GM18502 (cell line): ENCODE measurements around the gene NXN.
"Not testable (repeated sequence)": the region's sequence is repeated elsewhere in the genome, so short reads cannot be mapped to it uniquely, and the experiment has no call there.

Experiments used
- ATAC-seq: cut with Tn5 transposase; IDR thresholded peaks from one replicate; pipeline ENCODE4 v1.9.1; 2021; ENCODE audit warnings: mild to moderate bottlenecking; ENCODE audit not compliant: unreplicated experiment, poor library complexity

Gene NXN

GRCh38 chr17:981292-981658 is 1.7 kb upstream of the NXN start:
- no peak for ATAC-seq

GRCh38 chr17:980406-981291 is 1.1 kb upstream of the NXN start:
- ATAC-seq: no peak

GRCh38 chr17:979212-979538 is 401 bp downstream of the NXN start:
- ATAC-seq: no peak

GRCh38 chr17:978103-979093 is 1.2 kb downstream of the NXN start:
- ATAC-seq: no peak

GRCh38 chr17:977166-977565 is 2.4 kb downstream of the NXN start:
- ATAC-seq: no peak

GRCh38 chr17:976312-976711 is 3.3 kb downstream of the NXN start:
- no peak for ATAC-seq

- no peak for ATAC-seq
Observed at GRCh38 chr17:975371-975915, 4.1 kb downstream of the NXN start.

- not testable (repeated sequence) for ATAC-seq
Observed at GRCh38 chr17:974778-975177, 4.8 kb downstream of the NXN start.

- ATAC-seq: no peak
Observed at GRCh38 chr17:973053-973452, 6.5 kb downstream of the NXN start.

GRCh38 chr17:971861-972260 is 7.7 kb downstream of the NXN start:
- not testable (repeated sequence) for ATAC-seq

- no peak for ATAC-seq
Observed at GRCh38 chr17:970364-970763, 9.2 kb downstream of the NXN start.

- ATAC-seq: no peak
Observed at GRCh38 chr17:969811-970355, 9.7 kb downstream of the NXN start.

- ATAC-seq: no peak
Observed at GRCh38 chr17:968812-969730, 10.5 kb downstream of the NXN start.

- ATAC-seq: no peak
Observed at GRCh38 chr17:967122-967521, 12.5 kb downstream of the NXN start.

GRCh38 chr17:965311-965989 is 14.1 kb downstream of the NXN start:
- ATAC-seq: no peak

- no peak for ATAC-seq
Observed at GRCh38 chr17:964876-965275, 14.7 kb downstream of the NXN start.

- no peak for ATAC-seq
Observed at GRCh38 chr17:962670-963069, 16.9 kb downstream of the NXN start.

- ATAC-seq: no peak
Observed at GRCh38 chr17:962166-962565, 17.4 kb downstream of the NXN start.
